ENCODE data around the gene TXN.

DNA sequence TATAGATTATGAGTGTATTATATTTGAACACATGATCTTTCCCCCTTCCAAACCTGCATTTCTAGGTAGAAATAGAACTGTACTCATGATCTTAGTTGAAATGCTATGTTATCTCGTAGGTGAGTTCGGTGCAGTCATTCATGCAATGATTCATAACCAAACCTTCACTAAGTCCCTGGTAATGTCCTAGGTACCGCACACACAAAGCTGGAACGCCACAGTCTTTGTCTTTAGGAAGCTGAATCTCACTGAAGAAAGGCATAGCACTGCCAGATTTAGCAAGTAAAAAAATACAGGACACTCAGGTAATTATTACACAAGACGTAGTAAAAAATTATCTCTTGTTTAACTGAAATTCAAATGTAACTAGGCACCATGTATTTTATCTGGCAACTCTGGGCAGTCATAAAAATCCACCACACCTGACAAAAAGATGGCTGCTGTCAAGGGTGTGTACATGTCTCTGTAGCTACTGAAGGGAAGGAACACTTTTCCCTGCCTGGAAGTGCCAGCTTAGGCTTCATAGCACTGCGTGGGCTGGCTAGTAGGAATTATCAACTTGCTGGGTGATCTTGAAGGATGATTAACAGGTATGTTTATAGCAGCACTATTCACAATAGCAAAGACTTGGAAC lies 28.0 kb upstream of the TXN start:
- TF ChIP-seq, protein P1, sequence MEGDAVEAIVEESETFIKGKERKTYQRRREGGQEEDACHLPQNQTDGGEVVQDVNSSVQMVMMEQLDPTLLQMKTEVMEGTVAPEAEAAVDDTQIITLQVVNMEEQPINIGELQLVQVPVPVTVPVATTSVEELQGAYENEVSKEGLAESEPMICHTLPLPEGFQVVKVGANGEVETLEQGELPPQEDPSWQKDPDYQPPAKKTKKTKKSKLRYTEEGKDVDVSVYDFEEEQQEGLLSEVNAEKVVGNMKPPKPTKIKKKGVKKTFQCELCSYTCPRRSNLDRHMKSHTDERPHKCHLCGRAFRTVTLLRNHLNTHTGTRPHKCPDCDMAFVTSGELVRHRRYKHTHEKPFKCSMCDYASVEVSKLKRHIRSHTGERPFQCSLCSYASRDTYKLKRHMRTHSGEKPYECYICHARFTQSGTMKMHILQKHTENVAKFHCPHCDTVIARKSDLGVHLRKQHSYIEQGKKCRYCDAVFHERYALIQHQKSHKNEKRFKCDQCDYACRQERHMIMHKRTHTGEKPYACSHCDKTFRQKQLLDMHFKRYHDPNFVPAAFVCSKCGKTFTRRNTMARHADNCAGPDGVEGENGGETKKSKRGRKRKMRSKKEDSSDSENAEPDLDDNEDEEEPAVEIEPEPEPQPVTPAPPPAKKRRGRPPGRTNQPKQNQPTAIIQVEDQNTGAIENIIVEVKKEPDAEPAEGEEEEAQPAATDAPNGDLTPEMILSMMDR (IDR thresholded peaks at IDR 0.05), result no peak
- TF ChIP-seq POLR2AphosphoS5 (IDR thresholded peaks at IDR 0.05), result no peak
- no peak for TF ChIP-seq POLR2A (IDR thresholded peaks at IDR 0.05)

Measured in breast epithelium (tissue), 3 donors.